Prostate gland (tissue), 2 donors: ENCODE results near the gene ARHGAP26. TPM values are rescaled to one million over a fixed set of nuclear protein-coding genes. Genes with fewer than 3 reads are reported as not detected.

Source experiments
- DNase-seq: peaks from one replicate; pipeline ENCODE4 v3.0.0-alpha.2; 2019; ENCODE audit warnings: low spot score
- H3K27ac ChIP-seq, 2 donors: fragments of 200-600 bp; sonication (generic); 2 replicates each; pipeline ENCODE4 v1.5.1; 2017 to 2019
- H3K27me3 ChIP-seq: fragments of 200-600 bp; sonication (generic); replicated peaks from 2 replicates; pipeline ENCODE4 v1.5.1; 2019; ENCODE audit not compliant: insufficient read depth
- H3K36me3 ChIP-seq, 2 donors: fragments of 200-600 bp; sonication (generic); 1 replicate in 1 of 2; 2 replicates in 1 of 2; pipeline versions ENCODE4 v1.5.1 to v1.8.1; 2017 to 2019
- H3K4me1 ChIP-seq: fragments of 200-600 bp; sonication (generic); replicated peaks from 2 replicates; pipeline ENCODE4 v1.5.1; 2019
- H3K4me3 ChIP-seq, 2 donors: fragments of 200-600 bp; sonication (generic); 2 replicates each; pipeline ENCODE4 v1.5.1; 2017 to 2019
- H3K9me3 ChIP-seq: fragments of 200-600 bp; sonication (generic); 2 replicates; pipeline ENCODE4 v1.5.1; 2017
- CTCF ChIP-seq, 4 experiments: fragments of 200-600 bp in 2 of 4; fragments of 450-650 bp in 2 of 4; sonication (generic) in 2 of 4; IDR thresholded peaks; 1 replicate in 3 of 4; 2 replicates in 1 of 4; pipeline ENCODE4 v1.5.1; 2016 to 2019; ENCODE audit warnings: antibody characterized with exemption in 4 of 4, mild to moderate bottlenecking in 2 of 4, moderate library complexity in 2 of 4
- POLR2A ChIP-seq: fragments of 450-650 bp; IDR thresholded peaks from one replicate; pipeline ENCODE4 v1.6.1; 2016; ENCODE audit warnings: antibody characterized with exemption, mild to moderate bottlenecking
- POLR2AphosphoS5 ChIP-seq: sonication (generic); formaldehyde crosslinking; IDR thresholded peaks from one replicate; pipeline ENCODE4 v1.6.1; 2017; ENCODE audit warnings: antibody characterized with exemption
- WGBS: methylation state at CpG from one replicate; pipeline ENCODE4 v1.1.5; 2018; 5-methylcytosine and 5-hydroxymethylcytosine counted together
- intact Hi-C: fragments of 100-400 bp; cut with DNase I; formaldehyde crosslinking; loops from one replicate; pipeline ENCODE4 v1.14.2; 2022
- total RNA-seq, 2 donors: library from RNA; depleted of rRNA; stranded (reverse); fragments of >200 nt; gene quantifications; one replicate each; pipeline ENCODE4 v1.1.0, GENCODE V29; 2016

The ARHGAP26 gene
- total RNA-seq, 2 donors from 2014 or later: 11.7 to 39.8 TPM

GRCh38 chr5:143077453-143078103 lies 307.4 kb downstream of the ARHGAP26 start:
- H3K4me1 ChIP-seq: no peaks in the 10 kb centered on the region
- H3K9me3 ChIP-seq: no peaks in the 10 kb centered on the region
- H3K27ac ChIP-seq: no peak overlapping the region
- no peaks in the 10 kb centered on the region for H3K27me3 ChIP-seq
- H3K36me3 ChIP-seq: no peaks in the 10 kb centered on the region
- DNase-seq: no peak
- TF ChIP-seq CTCF (IDR thresholded peaks at IDR 0.05) (no peak), POLR2A (no peak), POLR2AphosphoS5 (no peak)
- WGBS: 90% methylated on average over 6 of the region's 6 CpGs
- no peak overlapping the region for H3K4me3 ChIP-seq
- intact Hi-C loops: no loop called here

GRCh38 chr5:143078313-143078712 lies 308.1 kb downstream of the ARHGAP26 start:
- H3K27me3 ChIP-seq: no peaks in the 10 kb centered on the region
- no peak for DNase-seq
- H3K9me3 ChIP-seq: no peaks in the 10 kb centered on the region
- no peaks in the 10 kb centered on the region for H3K36me3 ChIP-seq
- WGBS: 50% methylated on average over 5 of the region's 5 CpGs
- no peaks in the 10 kb centered on the region for H3K4me1 ChIP-seq
- intact Hi-C loops: no loop called here
- H3K4me3 ChIP-seq: no peak overlapping the region
- H3K27ac ChIP-seq: no peak overlapping the region
- TF ChIP-seq CTCF (IDR thresholded peaks at IDR 0.05): no peak
- no peak for TF ChIP-seq POLR2AphosphoS5
- TF ChIP-seq POLR2A: no peak

DNA sequence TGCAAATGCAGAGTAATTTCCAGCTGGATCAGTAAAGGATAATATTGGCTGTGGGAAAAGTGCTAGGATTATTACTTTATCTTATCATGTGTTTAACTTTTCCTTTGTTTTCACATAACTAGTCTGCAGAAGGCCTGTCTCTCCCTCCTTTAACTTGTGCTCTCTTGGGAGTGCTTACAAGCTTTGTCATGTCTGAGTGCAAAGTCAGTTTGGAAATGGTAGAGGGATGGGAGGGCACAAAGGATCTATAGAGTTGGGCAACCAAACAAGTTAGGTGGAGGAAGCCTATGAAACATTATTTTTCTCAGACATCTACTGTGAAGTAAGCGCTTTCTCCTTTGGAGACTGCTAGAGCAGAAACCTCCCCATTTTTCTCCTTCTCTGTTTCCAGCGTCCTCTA lies 308.8 kb downstream of the ARHGAP26 start:
- Histone ChIP-seq H3K9me3 (no peaks in the 10 kb centered on the region), H3K27ac (no peak overlapping the region), H3K36me3 (no peaks in the 10 kb centered on the region), H3K4me1 (no peaks in the 10 kb centered on the region), H3K27me3 (no peaks in the 10 kb centered on the region), H3K4me3 (no peak overlapping the region)
- 88% methylated on average over 2 of the region's 2 CpGs for WGBS
- intact Hi-C loops: no loop called here
- TF ChIP-seq POLR2AphosphoS5 (no peak), CTCF (IDR thresholded peaks at IDR 0.05) (no peak), POLR2A (no peak)
- DNase-seq: no peak

DNA sequence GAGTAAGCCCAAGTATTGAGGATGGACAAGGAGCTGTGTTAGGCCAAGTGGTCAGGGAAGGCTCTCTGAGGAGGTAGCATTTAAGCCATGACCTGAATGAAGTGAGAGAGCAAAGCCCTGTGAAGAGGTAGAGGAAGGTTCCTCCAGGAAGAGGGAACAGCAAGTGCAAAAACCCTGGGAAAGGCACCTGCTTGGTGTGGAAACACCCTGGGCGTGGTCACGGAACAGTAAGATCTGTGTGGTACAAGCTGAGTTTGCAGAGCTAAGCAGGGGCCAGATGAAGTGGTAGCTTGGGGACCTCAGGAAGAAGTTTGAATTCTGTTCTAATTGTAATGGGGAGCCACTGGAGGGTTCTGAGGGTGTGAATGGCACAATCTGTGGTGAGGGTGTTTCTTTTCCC lies 310.2 kb downstream of the ARHGAP26 start:
- no peaks in the 10 kb centered on the region for H3K4me1 ChIP-seq
- no peak for TF ChIP-seq POLR2AphosphoS5
- no peak for TF ChIP-seq POLR2A
- TF ChIP-seq CTCF (IDR thresholded peaks at IDR 0.05): no peak
- H3K4me3 ChIP-seq: no peak overlapping the region
- no peaks in the 10 kb centered on the region for H3K27me3 ChIP-seq
- no peak for DNase-seq
- no peaks in the 10 kb centered on the region for H3K9me3 ChIP-seq
- intact Hi-C loops: no loop called here
- 100% methylated on average over 2 of the region's 2 CpGs for WGBS
- H3K27ac ChIP-seq: no peak overlapping the region
- H3K36me3 ChIP-seq: no peaks in the 10 kb centered on the region

GRCh38 chr5:143080982-143081381 lies 310.8 kb downstream of the ARHGAP26 start:
- Histone ChIP-seq H3K27me3 (no peaks in the 10 kb centered on the region), H3K9me3 (no peaks in the 10 kb centered on the region), H3K4me1 (no peaks in the 10 kb centered on the region), H3K27ac (no peak overlapping the region), H3K36me3 (no peaks in the 10 kb centered on the region), H3K4me3 (no peak overlapping the region)
- WGBS: 96% methylated on average over 1 of the region's 1 CpG
- DNase-seq: no peak
- TF ChIP-seq CTCF (IDR thresholded peaks at IDR 0.05): no peak
- TF ChIP-seq POLR2AphosphoS5: no peak
- TF ChIP-seq POLR2A: no peak
- intact Hi-C loops: no loop called here
